Right forelimb (tissue), 1 donor: ENCODE measurements around the gene NR2F2.
"Not testable (repeated sequence)": the region's sequence is repeated elsewhere in the genome, so short reads cannot be mapped to it uniquely, and the experiment has no call there.

Experiments used
- DNase-seq: peaks from one replicate; pipeline ENCODE4 v3.0.0-alpha.2; 2018

NR2F2 gene

DNA sequence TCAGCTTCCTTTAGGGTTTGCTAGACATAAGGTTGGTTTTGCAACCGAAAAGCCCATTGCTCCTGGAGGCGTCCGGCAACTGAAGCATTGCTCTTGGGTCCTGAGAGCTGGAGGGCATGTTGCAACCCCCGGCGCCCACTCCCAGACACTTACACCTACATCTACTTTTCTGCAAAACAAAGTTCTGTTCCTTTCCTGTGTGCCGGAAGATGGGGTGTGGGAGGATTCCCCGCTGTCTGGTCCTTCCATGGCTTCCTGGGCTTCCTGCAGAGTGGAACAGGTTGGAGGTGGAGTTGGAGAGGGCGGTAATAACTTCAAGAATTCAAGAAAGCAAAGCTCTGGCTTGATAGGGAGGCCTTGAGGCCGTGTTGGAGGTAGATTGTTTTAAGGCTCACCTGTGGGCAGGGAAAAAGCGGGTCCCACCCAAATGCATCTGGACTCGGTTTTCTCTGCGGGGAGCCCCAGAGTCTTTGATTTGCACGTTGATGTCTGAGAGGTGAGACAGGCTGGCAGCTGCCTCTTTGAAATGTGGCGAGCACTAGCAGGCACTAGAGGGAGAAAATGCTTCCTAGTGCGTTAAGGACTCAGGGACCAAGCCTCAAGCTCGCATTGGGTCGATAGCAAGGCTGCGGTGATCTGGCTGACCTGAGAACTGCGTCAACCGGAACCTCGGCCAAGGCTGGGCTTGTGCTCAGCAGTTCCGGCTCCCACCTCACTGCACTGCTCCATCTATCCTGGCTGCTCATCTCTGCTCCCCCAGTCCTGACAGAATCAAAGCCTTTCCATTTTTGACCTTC, 39.5 kb downstream of the NR2F2 start:
- no peak for DNase-seq

DNA sequence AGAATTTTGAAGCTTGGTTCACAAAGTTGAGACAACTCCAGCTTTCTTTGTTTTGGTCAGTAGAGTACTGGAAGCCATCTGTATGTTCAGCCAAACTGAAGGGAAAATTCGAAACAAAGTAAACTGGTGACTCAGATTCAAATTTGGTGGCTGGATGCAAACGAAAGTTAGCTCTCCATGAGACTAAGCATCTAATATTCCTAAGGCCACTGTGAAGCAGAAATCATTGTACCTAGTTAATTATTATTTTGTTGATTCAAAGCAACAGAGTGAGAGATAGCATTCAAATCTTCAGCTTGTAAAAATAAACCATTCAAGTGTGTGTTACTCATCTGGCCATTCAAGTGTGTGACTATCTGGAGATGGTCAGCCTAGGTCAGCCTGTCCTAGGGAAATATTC, 42.1 kb downstream of the NR2F2 start:
- no peak for DNase-seq

DNA sequence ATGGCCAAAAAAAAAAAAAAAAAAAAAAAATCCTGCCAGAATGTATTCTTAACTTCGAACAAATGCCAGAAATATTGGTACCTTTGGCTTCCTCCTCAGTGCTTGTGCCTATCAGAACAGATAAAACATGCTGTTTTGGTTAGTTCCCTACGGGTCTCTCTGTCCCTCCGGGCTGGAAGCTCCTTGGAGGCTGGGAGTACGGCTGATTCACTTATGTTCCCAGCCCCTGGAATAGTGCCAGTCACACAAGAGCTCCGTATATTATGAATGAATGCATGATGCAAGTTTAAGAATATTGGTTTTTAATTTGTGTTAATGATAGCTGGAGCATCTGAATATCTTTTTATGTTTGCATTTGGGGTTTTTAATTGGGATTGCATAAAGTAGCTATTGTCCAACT, 44.0 kb downstream of the NR2F2 start:
- no peak for DNase-seq

DNA sequence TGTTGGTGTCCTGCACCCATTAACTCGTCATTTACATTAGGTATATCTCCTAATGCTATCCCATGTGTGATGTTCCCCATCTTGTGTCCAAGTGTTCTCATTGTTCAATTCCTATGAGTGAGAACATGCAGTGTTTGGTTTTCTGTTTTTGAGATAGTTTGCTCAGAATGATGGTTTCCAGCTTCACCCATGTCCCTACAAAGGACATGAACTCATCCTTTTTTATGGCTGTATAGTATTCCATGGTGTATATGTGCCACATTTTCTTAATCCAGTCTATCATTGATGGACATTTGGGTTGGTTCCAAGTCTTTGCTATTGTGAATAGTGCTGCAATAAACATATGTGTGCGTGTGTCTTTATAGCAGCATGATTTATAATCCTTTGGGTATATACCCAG, 49.1 kb downstream of the NR2F2 start:
- DNase-seq = not testable (repeated sequence)

DNA sequence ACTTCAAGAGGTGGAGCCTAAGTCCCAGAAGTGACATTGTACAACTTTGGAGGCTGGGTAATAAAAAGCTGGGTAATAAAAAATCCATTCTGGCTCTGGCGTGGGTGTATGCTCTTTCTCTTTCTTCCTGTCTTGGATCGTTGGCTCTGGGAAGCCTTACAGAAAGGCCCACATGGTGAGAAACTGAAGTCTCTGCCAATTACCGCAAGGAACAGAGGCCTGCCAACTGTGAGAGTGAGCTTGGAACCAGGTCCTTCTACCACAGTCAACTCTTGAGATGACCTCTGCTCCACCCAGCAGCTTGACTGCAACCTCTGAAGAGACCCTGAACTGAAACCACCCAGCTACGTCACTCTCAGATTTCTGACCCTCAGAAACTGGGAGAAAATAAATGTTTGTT, 51.0 kb downstream of the NR2F2 start:
- DNase-seq = no peak

DNA sequence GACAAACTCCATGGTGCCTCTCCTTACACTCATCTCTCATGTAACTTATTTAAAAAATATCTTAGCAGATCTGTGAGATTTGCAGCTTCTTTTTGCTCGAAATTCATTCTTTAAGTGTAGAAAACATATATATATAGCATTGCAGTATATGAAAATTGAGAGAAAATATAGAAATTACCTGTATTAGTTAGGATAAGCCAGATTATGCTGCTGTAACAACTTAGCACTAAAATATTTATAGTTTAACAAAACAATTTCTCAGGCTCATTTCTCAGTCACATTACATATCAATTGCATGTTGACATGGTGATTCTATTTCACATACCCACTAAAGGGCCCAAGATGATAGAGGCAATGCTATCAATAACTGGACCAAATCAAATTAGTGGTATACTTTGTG, 54.7 kb downstream of the NR2F2 start:
- no peak for DNase-seq

DNA sequence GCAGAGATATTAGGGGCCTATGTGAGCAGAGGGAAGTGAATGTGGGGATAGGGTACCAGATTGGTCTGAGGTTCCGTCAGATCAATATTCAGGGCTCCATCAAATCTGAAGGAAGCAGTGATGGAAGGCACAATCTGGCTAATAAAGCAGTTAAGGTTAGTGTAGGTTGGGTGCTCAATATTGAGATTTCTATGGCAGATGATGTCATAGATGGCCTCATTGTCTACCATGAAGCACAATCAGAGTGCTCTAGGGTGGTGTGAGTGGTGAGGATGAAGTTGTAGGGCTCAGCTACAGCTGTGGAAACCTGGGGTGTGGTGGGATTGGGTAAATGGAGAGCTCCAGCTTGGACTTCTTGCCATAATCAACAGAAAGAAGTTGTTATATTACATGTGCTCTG, 58.2 kb downstream of the NR2F2 start:
- DNase-seq = no peak
